ENCODE data around the gene ZGRF1. TPM values are rescaled to one million over a fixed set of nuclear protein-coding genes. Genes with fewer than 3 reads are reported as not detected.

Gene ZGRF1
- total and polyA plus RNA-seq, 9 donors: 1.5 to 6.1 (median 4.5) TPM

DNA sequence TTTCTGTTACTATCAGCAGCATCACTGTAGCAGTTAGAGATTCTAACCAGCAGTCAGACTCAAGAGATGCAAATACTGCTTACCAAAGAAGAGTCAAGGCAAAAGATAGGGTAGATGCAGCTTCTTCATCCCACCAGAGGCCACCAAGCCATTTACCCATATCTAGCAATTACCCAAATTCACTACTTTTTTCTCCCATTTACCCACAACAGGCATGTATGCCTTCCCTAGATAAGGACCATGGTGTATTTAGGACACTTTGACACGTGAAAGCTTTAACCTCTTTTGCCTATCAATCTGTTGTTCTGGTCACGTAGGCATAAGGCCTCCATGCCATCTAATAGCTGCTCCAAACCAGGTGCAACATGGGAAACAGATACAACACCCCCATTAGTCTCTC is 5.8 kb upstream of the ZGRF1 start:
- Histone ChIP-seq H3K27ac (no peak overlapping the region), H3K4me3 (no peak overlapping the region), H3K4me1 (ENCODE audit: insufficient read depth) (peaks cover 2% of the 10 kb centered on the region), H3K36me3 (no peaks in the 10 kb centered on the region), H3K27me3 (no peaks in the 10 kb centered on the region), H3K9me3 (no peaks in the 10 kb centered on the region)
- no peak for TF ChIP-seq POLR2A (IDR thresholded peaks at IDR 0.05)
- no peak for TF ChIP-seq EP300 (IDR thresholded peaks at IDR 0.05)
- TF ChIP-seq, protein P1, sequence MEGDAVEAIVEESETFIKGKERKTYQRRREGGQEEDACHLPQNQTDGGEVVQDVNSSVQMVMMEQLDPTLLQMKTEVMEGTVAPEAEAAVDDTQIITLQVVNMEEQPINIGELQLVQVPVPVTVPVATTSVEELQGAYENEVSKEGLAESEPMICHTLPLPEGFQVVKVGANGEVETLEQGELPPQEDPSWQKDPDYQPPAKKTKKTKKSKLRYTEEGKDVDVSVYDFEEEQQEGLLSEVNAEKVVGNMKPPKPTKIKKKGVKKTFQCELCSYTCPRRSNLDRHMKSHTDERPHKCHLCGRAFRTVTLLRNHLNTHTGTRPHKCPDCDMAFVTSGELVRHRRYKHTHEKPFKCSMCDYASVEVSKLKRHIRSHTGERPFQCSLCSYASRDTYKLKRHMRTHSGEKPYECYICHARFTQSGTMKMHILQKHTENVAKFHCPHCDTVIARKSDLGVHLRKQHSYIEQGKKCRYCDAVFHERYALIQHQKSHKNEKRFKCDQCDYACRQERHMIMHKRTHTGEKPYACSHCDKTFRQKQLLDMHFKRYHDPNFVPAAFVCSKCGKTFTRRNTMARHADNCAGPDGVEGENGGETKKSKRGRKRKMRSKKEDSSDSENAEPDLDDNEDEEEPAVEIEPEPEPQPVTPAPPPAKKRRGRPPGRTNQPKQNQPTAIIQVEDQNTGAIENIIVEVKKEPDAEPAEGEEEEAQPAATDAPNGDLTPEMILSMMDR (IDR thresholded peaks at IDR 0.05): no peak
- intact Hi-C loops (cut with DNase I): no loop called here
- DNase-seq: no peak
- 78 to 89% (median 82%) methylated on average over 2 of the region's 2 CpGs for WGBS, 3 donors

DNA sequence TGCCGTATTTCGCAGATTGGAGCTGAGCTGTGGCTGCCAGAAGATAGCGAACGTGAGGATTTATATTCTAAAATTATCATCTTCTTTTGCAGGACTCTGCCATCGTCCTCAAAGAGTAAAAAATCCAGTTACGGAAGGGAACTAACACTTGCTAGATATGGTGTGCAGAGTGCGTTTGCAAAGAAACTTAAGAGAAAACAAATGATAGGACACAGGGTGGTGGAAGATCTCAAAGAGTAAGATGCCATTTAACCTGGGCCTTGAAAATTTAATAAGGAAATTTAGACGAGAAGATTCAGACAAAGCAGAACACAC is 800 bp upstream of the ZGRF1 start:
- TF ChIP-seq EP300 (IDR thresholded peaks at IDR 0.05) (no peak), POLR2A (IDR thresholded peaks at IDR 0.05) (no peak)
- TF ChIP-seq, protein P1 (IDR thresholded peaks at IDR 0.05): no peak
- Histone ChIP-seq H3K4me3 (peak overlapping the region; percentile 59), H3K36me3 (no peaks in the 10 kb centered on the region), H3K9me3 (no peaks in the 10 kb centered on the region), H3K4me1 (ENCODE audit: insufficient read depth) (peaks cover 2% of the 10 kb centered on the region), H3K27me3 (no peaks in the 10 kb centered on the region), H3K27ac (peak overlapping the region; percentile 80 to 93)
- 0 to 1% (median 1%) methylated on average over 8 of the region's 8 CpGs for WGBS, 3 donors
- no peak for DNase-seq
- intact Hi-C loops (cut with DNase I): loop anchor here in 2 of 4 donors (10.0 kb wide), 2 partner anchors 127 to 307 kb away; no protein-coding TSS in a partner anchor

DNA sequence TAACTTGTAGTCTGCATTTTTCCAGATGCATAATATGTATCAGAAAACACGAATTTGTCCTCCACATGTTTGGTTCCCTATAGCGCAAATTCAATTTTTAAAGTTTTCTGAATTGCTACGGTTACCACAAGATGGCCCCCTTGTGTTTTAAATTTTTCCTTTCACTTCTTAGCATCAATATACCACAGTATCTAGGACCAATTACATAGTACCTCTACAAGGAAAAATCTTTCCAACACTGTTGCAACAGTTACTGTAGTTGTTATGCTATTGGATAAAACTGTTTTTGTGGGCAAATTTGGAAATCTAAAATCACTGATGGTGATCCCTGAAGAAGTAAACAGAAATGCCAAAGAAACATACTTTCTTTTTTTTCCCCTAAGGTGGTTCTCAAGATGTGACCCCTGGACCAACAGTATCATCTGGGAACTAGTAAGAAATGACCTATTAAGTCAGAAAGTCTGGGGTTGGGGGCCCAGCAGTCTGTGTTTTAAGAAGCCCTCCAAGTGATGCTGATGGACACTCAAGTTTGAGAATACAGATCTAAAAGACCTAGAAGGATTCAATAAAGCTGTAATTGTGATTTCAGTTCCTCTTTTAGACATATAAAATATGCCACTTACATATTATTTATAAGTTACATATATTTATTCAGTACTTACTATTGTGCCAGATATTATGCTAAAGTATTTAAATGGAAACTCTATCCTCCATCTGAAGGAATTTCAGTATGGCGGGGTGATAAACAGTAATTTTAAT is 3.1 kb downstream of the ZGRF1 start:
- intact Hi-C loops (cut with DNase I): loop anchor here in 2 of 4 donors (5.0 to 10.0 kb wide), 3 partner anchors 131 to 311 kb away; no protein-coding TSS in a partner anchor

DNA sequence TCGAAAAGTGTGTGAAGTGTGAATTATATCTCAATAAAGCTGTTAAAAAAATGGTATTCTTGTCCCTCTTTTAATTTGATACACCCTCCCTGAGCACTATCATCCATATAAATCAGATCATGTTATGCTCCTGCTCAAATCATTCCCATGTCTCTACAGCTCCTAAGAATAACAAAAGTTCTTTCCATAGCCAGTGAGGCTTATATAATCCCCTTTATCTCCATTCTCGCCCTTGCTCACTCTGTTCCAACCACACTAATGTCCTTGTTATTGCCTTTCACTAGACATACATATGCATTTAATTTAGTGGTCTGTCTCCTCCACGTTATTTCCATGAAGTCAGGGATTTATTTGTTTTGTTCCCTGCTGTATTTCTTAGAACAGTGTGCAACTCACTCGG is 10.5 kb downstream of the ZGRF1 start:
- intact Hi-C loops (cut with DNase I): no loop called here
- WGBS, 3 donors: 81 to 89% (median 86%) methylated on average over 4 of the region's 4 CpGs
- no peak overlapping the region for H3K4me3 ChIP-seq
- H3K4me1 ChIP-seq (ENCODE audit: insufficient read depth): no peaks in the 10 kb centered on the region
- no peak for TF ChIP-seq EP300 (IDR thresholded peaks at IDR 0.05)
- TF ChIP-seq POLR2A (IDR thresholded peaks at IDR 0.05): no peak
- TF ChIP-seq, protein P1 (IDR thresholded peaks at IDR 0.05): no peak
- H3K27me3 ChIP-seq: no peaks in the 10 kb centered on the region
- no peaks in the 10 kb centered on the region for H3K9me3 ChIP-seq
- no peak for DNase-seq
- no peak overlapping the region for H3K27ac ChIP-seq
- H3K36me3 ChIP-seq: no peaks in the 10 kb centered on the region

More for the DNA sequence above, 3.1 kb downstream of the ZGRF1 start:
- no peaks in the 10 kb centered on the region for H3K27me3 ChIP-seq
- H3K36me3 ChIP-seq: no peaks in the 10 kb centered on the region
- H3K9me3 ChIP-seq: no peaks in the 10 kb centered on the region
- no peak for DNase-seq
- TF ChIP-seq, protein P1 (IDR thresholded peaks at IDR 0.05): peak; percentile 16 to 36 (median 29)
- TF ChIP-seq EP300 (IDR thresholded peaks at IDR 0.05) (no peak), POLR2A (IDR thresholded peaks at IDR 0.05) (no peak)
- H3K4me1 ChIP-seq (ENCODE audit: insufficient read depth): peaks cover 2% of the 10 kb centered on the region
- no peak overlapping the region for H3K27ac ChIP-seq
- WGBS, 3 donors: 26 to 28% (median 28%) methylated on average over 4 of the region's 4 CpGs
- H3K4me3 ChIP-seq: no peak overlapping the region
